HG03025 (cell line): ENCODE results near the gene MPHOSPH8.
"Not testable (repeated sequence)": the region's sequence is repeated elsewhere in the genome, so short reads cannot be mapped to it uniquely, and the experiment has no call there.

Source experiments
- ATAC-seq: cut with Tn5 transposase; IDR thresholded peaks from one replicate; pipeline ENCODE4 v1.9.1; 2021; ENCODE audit warnings: mild to moderate bottlenecking, moderate library complexity; ENCODE audit not compliant: unreplicated experiment, low FRiP score

The MPHOSPH8 gene

GRCh38 chr13:19632915-19633478, 462 bp upstream of the MPHOSPH8 start:
- ATAC-seq, result no peak

- ATAC-seq, result no peak
These were observed 839 bp downstream of the MPHOSPH8 start for GRCh38 chr13:19634256-19634740.

GRCh38 chr13:19635926-19636325, 2.5 kb downstream of the MPHOSPH8 start:
- not testable (repeated sequence) for ATAC-seq

DNA sequence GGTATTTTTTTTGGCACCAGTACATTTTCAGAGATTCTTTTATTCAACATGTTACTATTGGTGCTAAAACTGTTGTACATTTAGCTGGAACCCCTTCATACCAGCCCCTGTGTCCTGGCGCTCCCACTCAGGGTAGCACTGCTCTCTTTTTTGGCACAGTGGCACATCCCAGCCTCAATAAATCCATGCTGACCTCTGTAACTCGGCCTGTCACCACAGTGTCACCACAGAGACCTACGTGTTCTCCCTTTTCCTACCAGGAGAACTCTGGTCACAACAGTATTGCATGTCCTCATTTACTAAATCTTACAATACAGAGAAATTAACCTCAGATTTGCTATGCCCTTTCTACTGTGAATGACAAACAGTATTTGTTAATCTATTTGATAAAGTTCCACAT, 10.2 kb downstream of the MPHOSPH8 start:
- ATAC-seq, result no peak

DNA sequence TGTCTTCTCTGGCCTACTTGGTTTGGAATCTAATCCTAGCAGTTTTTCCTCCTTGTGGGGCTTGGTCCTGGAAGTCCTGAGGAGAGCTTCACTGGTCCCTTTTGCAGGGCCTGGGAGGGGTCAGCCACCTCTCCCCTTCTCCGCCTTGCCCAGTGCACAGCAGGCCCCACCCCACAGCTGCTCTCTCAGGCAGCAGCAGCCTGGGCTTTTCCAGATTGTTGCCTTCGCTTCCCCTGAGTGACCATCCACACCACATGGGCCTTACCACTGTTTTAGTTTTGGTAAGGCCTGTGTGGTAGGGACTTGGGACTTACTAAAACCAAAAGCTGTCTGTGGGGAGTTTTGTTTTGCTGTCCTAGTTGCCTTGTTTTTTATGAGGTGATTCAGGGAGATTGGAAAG, 11.5 kb downstream of the MPHOSPH8 start:
- ATAC-seq, result no peak

- no peak for ATAC-seq
These were observed 12.6 kb downstream of the MPHOSPH8 start for GRCh38 chr13:19646063-19646462.

DNA sequence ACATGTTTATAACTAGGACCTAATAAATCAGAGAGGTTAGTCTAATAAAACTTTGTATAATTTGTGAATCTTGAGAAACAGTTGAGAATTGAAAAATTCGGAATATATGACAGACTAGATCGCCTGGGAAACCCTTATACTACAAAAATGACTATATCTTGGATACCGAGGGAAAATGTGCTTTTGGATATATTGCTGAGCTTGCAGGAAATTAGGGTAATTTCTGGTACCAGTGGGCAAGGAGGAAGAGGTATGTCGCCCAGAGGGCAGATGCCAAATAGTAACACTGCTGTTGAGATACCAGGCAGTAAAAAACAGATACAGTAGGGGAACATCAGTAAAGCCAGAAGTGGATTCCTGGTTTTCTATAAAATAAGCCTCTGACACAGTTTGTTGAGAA, 17.3 kb downstream of the MPHOSPH8 start:
- ATAC-seq, result no peak

DNA sequence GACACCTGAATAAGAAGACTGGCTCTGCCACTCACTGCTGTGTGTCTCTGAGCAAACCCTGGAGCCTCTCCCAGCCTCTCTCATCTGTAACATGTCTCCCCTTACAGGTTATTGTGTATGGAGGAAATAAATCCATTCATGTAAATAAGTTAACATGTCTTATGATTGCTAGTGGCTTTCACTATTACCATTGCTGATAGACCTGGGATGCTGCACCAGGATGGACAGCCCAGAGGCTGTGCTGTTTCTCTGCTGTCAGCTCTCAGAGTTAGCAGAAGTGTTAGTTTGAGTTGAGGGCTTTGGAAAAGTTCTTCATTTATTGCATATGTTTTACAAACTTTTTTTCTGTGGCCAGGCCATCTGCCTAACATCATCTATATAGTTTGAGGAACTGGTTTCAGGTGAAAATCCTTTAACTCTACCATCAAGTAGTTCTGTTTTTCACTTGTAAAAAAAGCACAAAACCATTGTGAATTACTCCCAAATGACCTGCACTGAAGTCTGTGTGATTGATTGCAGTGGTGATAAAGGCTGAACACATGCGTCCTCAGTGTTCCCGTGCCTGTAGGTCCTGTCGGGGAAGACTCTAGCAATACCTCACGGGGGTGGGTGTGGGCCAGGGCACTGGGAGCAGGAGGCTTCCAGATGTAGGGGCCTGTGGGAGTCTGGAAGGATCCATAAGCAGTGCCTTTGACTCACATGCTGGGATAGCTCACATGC, 24.6 kb downstream of the MPHOSPH8 start:
- no peak for ATAC-seq

- no peak for ATAC-seq
These were observed 25.4 kb downstream of the MPHOSPH8 start for GRCh38 chr13:19658831-19659230.

DNA sequence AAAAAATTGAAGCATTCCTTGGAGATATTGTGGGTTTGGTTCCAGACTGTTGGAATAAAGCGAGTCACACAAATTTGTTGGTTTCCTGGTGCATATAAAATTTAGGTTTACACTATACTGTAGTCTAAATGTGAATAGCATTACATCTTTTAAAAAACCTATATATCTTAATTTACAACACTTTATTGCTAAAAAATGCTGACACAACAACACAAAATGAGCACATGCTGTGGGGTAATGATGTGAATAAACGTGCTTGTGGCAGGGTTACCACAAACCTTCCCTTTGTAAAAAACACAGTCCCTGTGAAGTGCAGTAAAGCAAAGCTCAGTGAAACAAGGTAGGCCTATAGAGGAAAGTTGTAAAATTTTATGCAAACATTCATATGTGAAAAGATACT, 27.7 kb downstream of the MPHOSPH8 start:
- no peak for ATAC-seq

DNA sequence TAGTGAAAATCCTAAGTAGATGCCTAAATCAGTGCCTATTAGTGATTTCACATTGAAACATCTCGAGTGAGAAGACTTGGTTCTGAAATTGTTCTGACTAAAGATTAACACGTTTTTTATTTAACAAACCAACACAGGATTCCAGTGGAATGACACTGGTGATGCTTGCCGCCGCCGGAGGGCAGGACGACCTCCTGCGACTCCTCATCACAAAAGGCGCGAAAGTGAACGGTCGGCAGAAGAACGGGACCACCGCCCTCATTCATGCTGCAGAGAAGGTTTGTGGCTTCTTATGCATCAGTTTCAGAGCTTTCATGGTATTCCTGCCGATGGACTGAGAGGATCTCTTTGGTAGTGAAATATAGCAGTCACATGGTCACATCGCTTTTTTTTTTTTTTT, 28.1 kb downstream of the MPHOSPH8 start:
- no peak for ATAC-seq

- no peak for ATAC-seq
These were observed 30.0 kb downstream of the MPHOSPH8 start for GRCh38 chr13:19663416-19663979.

DNA sequence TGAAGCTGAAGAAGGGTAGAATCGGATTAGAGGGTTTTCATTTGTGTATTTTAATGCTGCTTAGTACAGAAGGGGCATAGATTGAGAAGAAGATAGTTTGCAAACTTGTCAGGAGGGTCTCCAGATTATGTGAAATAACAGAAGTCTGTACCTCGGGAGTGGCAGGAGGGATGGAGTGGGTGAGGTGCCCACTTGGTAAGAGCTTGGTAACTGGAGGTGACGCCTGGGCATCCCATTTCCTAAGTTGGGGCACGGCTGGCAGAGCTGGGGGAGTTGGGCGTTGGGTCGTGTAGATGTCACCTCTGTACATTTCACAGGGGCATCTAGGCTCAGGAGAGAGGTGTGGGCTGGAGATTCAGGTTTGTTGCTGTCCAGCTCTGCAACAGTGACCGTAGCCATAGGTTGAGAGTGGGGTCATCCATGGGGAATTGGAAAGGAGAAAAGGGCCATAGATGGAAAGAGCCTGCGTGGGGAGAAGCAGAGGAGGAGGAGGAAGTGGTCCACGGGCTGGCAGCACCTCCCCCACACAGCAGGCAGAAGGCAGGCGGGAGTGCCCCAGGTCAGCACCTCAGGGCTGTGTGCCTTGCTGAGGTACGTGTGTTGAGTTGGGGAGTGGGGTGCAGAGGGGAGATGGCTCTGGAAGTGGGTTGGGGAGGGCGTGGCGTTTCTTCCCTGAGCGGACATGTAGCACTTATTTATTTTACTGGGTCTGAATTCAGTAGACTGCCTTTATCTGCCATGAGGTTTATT, 31.2 kb downstream of the MPHOSPH8 start:
- no peak for ATAC-seq

DNA sequence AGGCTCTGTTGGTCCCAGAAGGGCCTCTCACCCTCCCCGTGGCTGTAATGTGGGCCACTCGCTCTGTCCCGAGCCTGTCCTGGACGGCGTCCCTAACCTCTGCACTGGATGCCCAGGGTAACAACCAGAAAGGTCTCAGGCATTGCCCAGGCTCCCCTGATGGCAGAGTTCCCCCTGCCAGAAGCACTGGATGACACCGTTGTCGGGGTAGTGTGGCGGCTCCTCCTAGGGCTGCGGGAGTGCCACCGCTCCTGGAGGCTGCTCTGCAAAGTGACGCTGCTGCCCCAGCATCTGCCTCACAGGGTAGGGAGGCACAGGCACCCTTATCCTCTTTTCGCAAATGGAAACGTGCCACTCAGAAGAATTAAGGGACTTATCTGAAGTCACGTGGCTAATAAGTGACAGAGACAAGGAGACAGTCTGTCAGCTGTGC, 32.0 kb downstream of the MPHOSPH8 start:
- ATAC-seq, result no peak

DNA sequence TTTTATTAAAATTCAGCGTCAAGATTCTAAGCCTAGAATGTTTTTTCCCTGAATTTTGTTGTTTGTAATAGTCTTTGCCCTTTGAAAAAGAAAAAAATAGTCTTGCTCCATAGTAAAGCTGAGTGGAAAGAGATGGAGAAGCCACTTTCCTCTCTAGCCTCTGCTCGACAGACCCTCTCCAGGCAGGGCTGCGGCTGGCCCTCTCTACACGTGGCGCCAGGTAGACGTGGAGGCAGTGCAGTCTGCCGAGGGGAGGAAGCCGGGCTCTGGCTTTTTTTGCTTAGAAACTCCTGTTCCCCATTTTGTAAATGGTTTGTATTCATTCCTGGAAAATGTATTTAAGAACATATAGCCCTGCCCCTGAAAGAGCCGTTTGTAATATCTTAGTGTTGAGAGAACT, 35.3 kb downstream of the MPHOSPH8 start:
- ATAC-seq, result no peak

- ATAC-seq, result no peak
These were observed 36.7 kb downstream of the MPHOSPH8 start for GRCh38 chr13:19670147-19670546.

- ATAC-seq, result no peak
These were observed 39.5 kb downstream of the MPHOSPH8 start for GRCh38 chr13:19672990-19673389.

DNA sequence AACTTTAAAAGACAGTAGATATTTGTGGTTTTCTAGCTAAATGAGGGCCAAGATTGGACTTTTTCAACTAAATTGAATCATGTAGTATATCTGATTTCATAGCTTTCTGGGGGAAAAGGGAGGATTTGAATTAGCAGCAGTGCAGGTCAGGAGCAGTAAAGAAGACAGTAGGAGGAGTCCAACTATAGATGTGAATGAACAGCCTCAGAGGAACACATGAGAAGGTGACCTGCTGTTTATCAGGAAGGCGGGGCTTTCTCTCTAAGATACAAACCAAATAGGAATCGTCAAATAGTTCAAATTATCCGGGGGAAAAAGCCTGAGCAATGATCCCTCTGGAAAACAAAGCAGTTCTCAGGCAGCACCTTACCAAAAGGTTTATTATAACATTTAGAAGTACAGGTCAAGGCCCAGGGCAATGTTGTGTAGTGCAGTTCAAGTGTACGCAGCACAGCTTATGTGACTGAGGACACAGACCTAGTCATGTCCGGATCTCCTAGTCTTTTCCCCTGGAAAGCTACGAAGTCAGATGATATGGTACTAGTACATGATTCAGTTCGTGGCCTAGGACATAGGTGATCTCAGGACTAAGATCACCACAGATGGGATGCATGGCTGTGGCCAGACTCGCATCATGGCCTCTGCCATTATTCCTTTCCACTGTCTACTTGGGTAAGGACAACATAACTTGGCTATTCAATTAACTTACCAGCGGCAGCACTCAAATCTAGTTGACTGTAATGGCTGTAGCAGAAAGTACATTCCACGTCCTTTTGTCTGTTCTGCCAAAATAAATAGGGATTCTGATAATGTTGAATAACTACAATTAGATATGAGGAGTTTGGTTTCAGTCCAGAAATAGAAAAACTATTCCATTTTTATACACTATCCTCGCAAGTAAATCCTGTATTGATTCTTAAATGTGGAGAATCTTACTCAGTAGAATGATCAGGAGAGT, 40.3 kb downstream of the MPHOSPH8 start:
- ATAC-seq, result no peak

GRCh38 chr13:19674898-19675297, 41.4 kb downstream of the MPHOSPH8 start:
- no peak for ATAC-seq

- no peak for ATAC-seq
These were observed 42.7 kb downstream of the MPHOSPH8 start for GRCh38 chr13:19676168-19676567.
